Measurements from ENCODE around the gene TIMP2.

Gene TIMP2

DNA sequence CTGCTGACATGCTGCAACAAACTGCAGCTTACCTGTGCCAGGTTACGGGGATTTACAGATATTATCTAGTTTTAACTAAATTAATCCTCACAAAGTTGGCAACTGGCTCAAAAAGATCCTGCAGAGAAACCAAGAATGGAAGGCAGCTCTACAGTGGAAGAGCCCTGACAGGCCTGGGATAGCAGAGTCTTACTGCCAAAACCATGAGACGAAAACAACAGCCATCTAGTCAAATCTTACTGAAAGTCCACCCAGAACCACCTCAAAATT lies 92.7 kb downstream of the TIMP2 start:
- H3K4me3 ChIP-seq (ENCODE audit: low read depth, low read length): no peak overlapping the region
- CTCF ChIA-PET: no interaction called here
- TF ChIP-seq, protein P1, sequence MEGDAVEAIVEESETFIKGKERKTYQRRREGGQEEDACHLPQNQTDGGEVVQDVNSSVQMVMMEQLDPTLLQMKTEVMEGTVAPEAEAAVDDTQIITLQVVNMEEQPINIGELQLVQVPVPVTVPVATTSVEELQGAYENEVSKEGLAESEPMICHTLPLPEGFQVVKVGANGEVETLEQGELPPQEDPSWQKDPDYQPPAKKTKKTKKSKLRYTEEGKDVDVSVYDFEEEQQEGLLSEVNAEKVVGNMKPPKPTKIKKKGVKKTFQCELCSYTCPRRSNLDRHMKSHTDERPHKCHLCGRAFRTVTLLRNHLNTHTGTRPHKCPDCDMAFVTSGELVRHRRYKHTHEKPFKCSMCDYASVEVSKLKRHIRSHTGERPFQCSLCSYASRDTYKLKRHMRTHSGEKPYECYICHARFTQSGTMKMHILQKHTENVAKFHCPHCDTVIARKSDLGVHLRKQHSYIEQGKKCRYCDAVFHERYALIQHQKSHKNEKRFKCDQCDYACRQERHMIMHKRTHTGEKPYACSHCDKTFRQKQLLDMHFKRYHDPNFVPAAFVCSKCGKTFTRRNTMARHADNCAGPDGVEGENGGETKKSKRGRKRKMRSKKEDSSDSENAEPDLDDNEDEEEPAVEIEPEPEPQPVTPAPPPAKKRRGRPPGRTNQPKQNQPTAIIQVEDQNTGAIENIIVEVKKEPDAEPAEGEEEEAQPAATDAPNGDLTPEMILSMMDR (IDR thresholded peaks at IDR 0.05; ENCODE audit: insufficient read depth, low read length, missing control alignments): no peak
- POLR2A ChIA-PET: no interaction called here
- DNase-seq (ENCODE audit: low read depth, low spot score): no peak

DNA sequence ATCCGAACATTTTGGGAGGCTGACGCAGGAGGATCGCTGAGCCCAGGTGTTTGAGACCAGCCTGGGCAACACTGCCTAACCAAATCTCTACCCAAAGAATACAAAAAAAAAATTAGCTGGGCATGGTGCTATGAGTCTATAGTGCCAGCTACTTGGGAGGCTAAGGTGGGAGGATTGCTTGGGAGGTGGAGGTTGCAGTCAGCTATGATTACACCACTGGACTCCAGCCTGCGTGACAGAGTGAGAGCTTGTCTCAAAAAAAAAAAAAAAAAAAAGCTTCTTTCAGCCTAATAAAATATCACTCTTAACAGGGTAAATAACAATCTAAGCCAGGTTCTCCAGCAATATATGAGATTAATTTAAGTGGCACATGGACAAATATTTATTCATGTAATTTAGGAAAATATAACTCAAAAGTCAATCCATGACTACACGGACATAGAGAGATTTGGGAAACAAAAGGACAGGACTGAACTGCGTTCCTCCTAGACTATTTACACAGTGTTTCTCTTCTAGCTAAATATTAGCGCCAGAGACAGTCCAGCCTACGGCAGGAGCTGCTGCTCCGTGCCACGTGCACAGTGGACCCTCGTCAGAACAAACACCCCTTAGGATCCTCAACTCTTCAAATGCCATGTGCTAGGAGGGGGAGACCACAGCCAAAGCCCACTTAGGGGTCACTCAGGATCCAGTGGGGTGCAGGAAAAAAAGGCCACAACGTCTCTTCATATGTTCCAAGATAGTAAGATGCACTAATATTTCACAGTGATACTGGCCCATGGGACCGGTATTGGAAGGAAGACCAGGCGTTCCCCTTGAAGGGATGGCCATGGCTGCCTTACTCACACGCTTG lies 93.3 kb downstream of the TIMP2 start:
- TF ChIP-seq, protein P1 (IDR thresholded peaks at IDR 0.05; ENCODE audit: insufficient read depth, low read length, missing control alignments): no peak
- ChIA-PET POLR2A (no interaction called here), CTCF (no interaction called here)
- no peak for DNase-seq (ENCODE audit: low read depth, low spot score)
- H3K4me3 ChIP-seq (ENCODE audit: low read depth, low read length): no peak overlapping the region

DNA sequence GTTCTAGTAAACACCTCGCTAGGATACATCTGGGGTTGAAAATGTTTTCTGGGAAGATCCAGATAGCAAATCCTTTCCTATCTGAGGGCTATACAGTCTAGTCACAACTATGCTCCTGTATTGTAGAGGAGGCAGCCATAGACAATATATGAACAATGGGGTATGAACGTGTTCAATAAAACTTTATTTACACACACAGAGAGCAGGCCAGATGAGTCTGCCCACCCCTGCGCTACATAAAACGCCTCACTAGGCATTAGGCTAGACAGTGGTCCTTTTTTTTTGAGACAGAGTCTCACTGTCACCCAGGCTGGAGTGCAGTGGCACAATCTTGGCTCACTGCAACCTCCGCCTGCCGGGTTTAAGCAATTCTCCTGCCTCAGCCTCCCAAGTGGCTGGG lies 95.7 kb downstream of the TIMP2 start:
- POLR2A ChIA-PET: no interaction called here
- TF ChIP-seq, protein P1 (IDR thresholded peaks at IDR 0.05; ENCODE audit: insufficient read depth, low read length, missing control alignments): no peak
- no peak for DNase-seq (ENCODE audit: low read depth, low spot score)
- no peak overlapping the region for H3K4me3 ChIP-seq (ENCODE audit: low read depth, low read length)
- CTCF ChIA-PET: interaction anchor here (0.8 to 2.4 kb wide), 4 partner anchors 10 to 332 kb away, joined by 3 to 11 read pairs (median 6); no protein-coding TSS in a partner anchor

DNA sequence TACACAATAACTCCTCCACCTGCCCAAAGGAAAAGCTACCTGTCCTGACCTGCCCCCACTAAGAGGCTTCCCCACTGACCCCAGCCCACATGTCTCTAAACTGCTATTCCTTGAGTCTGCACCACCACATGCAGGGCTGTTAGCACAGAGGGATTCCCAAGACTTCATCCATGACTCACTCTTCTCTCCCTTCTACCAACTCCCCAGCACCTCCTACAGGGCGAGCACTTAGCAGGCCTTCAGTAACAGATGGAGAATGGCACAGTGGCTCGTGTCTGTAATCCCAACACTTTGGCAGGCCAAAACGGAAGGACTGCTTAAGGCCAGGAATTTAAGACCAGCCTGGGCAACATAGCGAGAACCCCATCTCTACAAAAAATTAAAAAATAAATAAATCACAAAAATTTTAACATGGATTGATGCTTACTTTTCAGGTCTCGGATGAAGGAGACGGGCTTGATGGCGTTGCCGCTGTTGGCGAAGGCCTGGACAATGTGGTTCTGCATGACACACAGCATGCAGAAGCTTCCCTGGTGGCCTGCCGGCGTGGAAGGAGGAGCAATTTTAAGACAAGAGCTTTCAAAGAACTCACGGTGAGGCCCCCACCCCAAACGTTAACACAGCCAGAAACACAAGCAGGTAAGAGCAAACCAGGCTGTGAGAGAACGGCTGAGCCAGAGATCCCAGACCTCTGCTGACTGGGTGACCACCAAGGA lies 96.6 kb downstream of the TIMP2 start:
- no peak overlapping the region for H3K4me3 ChIP-seq (ENCODE audit: low read depth, low read length)
- DNase-seq (ENCODE audit: low read depth, low spot score): no peak
- ChIA-PET CTCF (interaction anchor here (0.8 to 2.4 kb wide), 6 partner anchors 9 to 337 kb away, joined by 3 to 11 read pairs (median 4); no protein-coding TSS in a partner anchor), POLR2A (no interaction called here)
- TF ChIP-seq, protein P1 (IDR thresholded peaks at IDR 0.05; ENCODE audit: insufficient read depth, low read length, missing control alignments): peak; percentile 58

DNA sequence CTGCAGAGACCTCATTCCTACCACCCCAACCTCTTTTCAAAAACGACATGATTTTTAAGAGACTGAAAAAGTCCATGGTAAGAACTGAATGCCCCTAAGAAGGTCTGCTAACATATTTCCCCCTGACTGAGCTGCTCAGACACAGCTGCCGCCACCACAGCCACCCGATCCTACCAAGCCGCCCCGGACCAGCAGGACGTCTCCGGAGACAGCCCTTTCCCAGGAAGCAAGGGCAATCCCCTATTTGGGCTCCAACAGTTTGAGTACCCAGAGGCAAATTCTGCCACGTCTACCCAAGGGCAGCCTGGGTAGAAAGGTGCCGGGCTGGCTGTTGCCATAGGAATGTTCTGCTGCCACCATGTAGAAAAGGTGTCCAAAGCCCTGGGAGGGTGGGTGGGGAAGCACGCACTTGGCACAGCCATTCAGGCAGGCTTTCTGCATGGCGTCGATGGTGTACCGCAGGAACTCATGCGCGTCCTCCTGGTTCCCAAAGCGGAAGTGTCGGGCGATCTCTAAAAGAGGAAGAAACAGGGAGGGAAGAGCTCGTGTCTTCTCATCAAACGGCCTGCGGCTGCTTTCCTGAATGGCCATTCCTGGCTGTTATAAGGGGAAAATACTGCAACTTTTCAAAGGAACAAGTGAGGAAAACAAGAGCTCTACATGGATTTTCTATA lies 98.2 kb downstream of the TIMP2 start:
- CTCF ChIA-PET: interaction anchor here (0.9 to 2.4 kb wide), 5 partner anchors 9 to 330 kb away, joined by 3 to 11 read pairs (median 4); no protein-coding TSS in a partner anchor
- TF ChIP-seq, protein P1 (IDR thresholded peaks at IDR 0.05; ENCODE audit: insufficient read depth, low read length, missing control alignments): no peak
- DNase-seq (ENCODE audit: low read depth, low spot score): no peak
- POLR2A ChIA-PET: no interaction called here
- no peak overlapping the region for H3K4me3 ChIP-seq (ENCODE audit: low read depth, low read length)

DNA sequence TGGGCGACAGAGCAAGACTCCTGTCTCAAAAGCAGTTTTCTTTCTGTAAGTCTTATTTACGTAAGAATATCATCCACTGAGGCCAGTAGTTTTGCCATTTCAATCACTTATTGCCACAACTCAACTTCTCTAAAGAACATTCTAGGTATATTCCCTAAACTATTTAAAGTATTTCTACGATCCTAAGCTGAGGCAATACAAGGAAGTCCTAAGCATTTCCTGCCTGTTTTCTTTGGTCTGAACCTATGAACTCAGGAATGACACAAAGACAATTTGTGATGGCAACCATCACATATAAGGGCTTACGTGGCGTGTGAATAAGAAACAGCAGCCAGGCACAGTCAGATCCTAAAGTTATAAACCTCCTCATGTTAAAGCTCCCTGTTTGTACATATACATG lies 98.8 kb downstream of the TIMP2 start:
- no peak for DNase-seq (ENCODE audit: low read depth, low spot score)
- TF ChIP-seq, protein P1 (IDR thresholded peaks at IDR 0.05; ENCODE audit: insufficient read depth, low read length, missing control alignments): no peak
- no peak overlapping the region for H3K4me3 ChIP-seq (ENCODE audit: low read depth, low read length)
- CTCF ChIA-PET: interaction anchor here (0.9 to 2.3 kb wide), 4 partner anchors 10 to 118 kb away, joined by 3 to 8 read pairs (median 4); no protein-coding TSS in a partner anchor
- POLR2A ChIA-PET: no interaction called here

All from AG04449 (cell line).